ENCODE data around the gene RNF17. TPM values are rescaled to one million over a fixed set of nuclear protein-coding genes. Genes with fewer than 3 reads are reported as not detected.

RNF17 gene
- total RNA-seq, 2 experiments from 2014 or later = not detected

GRCh38 chr13:24891476-24892108, 127.6 kb downstream of the RNF17 start:
- Mint-ChIP-seq H3K9me3 (no peaks in the 10 kb centered on the region), H3K27ac (no peak overlapping the region), H3K27me3 (ENCODE audit: low read depth) (no peaks in the 10 kb centered on the region), H3K4me3 (no peak overlapping the region), H3K36me3 (ENCODE audit: low read depth) (peaks cover 36% of the 10 kb centered on the region), H3K4me1 (ENCODE audit: low read depth) (no peaks in the 10 kb centered on the region)
- intact Hi-C loops (cut with micrococcal nuclease) = no loop called here
- no peak for DNase-seq
- CTCF ChIA-PET = no interaction called here

- intact Hi-C loops (cut with micrococcal nuclease) = no loop called here
- no peak overlapping the region for H3K4me3 Mint-ChIP-seq
- no peaks in the 10 kb centered on the region for H3K9me3 Mint-ChIP-seq
- H3K27ac Mint-ChIP-seq = no peak overlapping the region
- H3K27me3 Mint-ChIP-seq (ENCODE audit: low read depth) = no peaks in the 10 kb centered on the region
- H3K4me1 Mint-ChIP-seq (ENCODE audit: low read depth) = no peaks in the 10 kb centered on the region
- H3K36me3 Mint-ChIP-seq (ENCODE audit: low read depth) = peaks cover 34% of the 10 kb centered on the region
- no peak for DNase-seq
- CTCF ChIA-PET = no interaction called here
These were observed 128.9 kb downstream of the RNF17 start for GRCh38 chr13:24892829-24893228.

- CTCF ChIA-PET = no interaction called here
- Mint-ChIP-seq H3K4me1 (ENCODE audit: low read depth) (no peaks in the 10 kb centered on the region), H3K36me3 (ENCODE audit: low read depth) (peaks cover 33% of the 10 kb centered on the region), H3K27me3 (ENCODE audit: low read depth) (no peaks in the 10 kb centered on the region), H3K9me3 (no peaks in the 10 kb centered on the region), H3K4me3 (no peak overlapping the region), H3K27ac (no peak overlapping the region)
- DNase-seq = no peak
- intact Hi-C loops (cut with micrococcal nuclease) = no loop called here
These were observed 129.9 kb downstream of the RNF17 start for GRCh38 chr13:24893863-24894262.

GRCh38 chr13:24894277-24894971, 130.5 kb downstream of the RNF17 start:
- DNase-seq = no peak

GRCh38 chr13:24894972-24895300, 131.0 kb downstream of the RNF17 start:
- Mint-ChIP-seq H3K9me3 (no peaks in the 10 kb centered on the region), H3K36me3 (ENCODE audit: low read depth) (peaks cover 31% of the 10 kb centered on the region), H3K27me3 (ENCODE audit: low read depth) (no peaks in the 10 kb centered on the region), H3K4me1 (ENCODE audit: low read depth) (no peaks in the 10 kb centered on the region), H3K4me3 (no peak overlapping the region), H3K27ac (no peak overlapping the region)
- intact Hi-C loops (cut with micrococcal nuclease) = no loop called here
- no peak for DNase-seq
- CTCF ChIA-PET = no interaction called here

More at GRCh38 chr13:24894277-24894971, 130.5 kb downstream of the RNF17 start:
- Mint-ChIP-seq H3K36me3 (ENCODE audit: low read depth) (peaks cover 33% of the 10 kb centered on the region), H3K27ac (no peak overlapping the region), H3K9me3 (no peaks in the 10 kb centered on the region), H3K27me3 (ENCODE audit: low read depth) (no peaks in the 10 kb centered on the region), H3K4me3 (no peak overlapping the region), H3K4me1 (ENCODE audit: low read depth) (no peaks in the 10 kb centered on the region)
- CTCF ChIA-PET = no interaction called here
- intact Hi-C loops (cut with micrococcal nuclease) = no loop called here

- H3K27me3 Mint-ChIP-seq (ENCODE audit: low read depth) = no peaks in the 10 kb centered on the region
- intact Hi-C loops (cut with micrococcal nuclease) = no loop called here
- CTCF ChIA-PET = interaction anchor here (0.6 kb wide), 1 partner anchor 50 kb away, joined by 3 read pairs; no protein-coding TSS in a partner anchor
These were observed 132.1 kb downstream of the RNF17 start for GRCh38 chr13:24896061-24896460.

GRCh38 chr13:24897293-24897692, 133.3 kb downstream of the RNF17 start:
- no peak overlapping the region for H3K27ac Mint-ChIP-seq
- peaks cover 26% of the 10 kb centered on the region for H3K36me3 Mint-ChIP-seq (ENCODE audit: low read depth)
- no peaks in the 10 kb centered on the region for H3K4me1 Mint-ChIP-seq (ENCODE audit: low read depth)
- no peaks in the 10 kb centered on the region for H3K9me3 Mint-ChIP-seq
- no peak overlapping the region for H3K4me3 Mint-ChIP-seq
- no peak for DNase-seq
- CTCF ChIA-PET = no interaction called here
- intact Hi-C loops (cut with micrococcal nuclease) = no loop called here
- H3K27me3 Mint-ChIP-seq (ENCODE audit: low read depth) = no peaks in the 10 kb centered on the region

More at GRCh38 chr13:24896061-24896460, 132.1 kb downstream of the RNF17 start:
- no peak overlapping the region for H3K4me3 Mint-ChIP-seq
- no peaks in the 10 kb centered on the region for H3K9me3 Mint-ChIP-seq
- DNase-seq = no peak
- no peaks in the 10 kb centered on the region for H3K4me1 Mint-ChIP-seq (ENCODE audit: low read depth)
- H3K27ac Mint-ChIP-seq = no peak overlapping the region
- peaks cover 27% of the 10 kb centered on the region for H3K36me3 Mint-ChIP-seq (ENCODE audit: low read depth)

GRCh38 chr13:24899601-24900000, 135.6 kb downstream of the RNF17 start:
- CTCF ChIA-PET = no interaction called here
- Mint-ChIP-seq H3K4me1 (ENCODE audit: low read depth) (no peaks in the 10 kb centered on the region), H3K9me3 (no peaks in the 10 kb centered on the region), H3K4me3 (no peak overlapping the region), H3K36me3 (ENCODE audit: low read depth) (peaks cover 12% of the 10 kb centered on the region), H3K27ac (no peak overlapping the region), H3K27me3 (ENCODE audit: low read depth) (no peaks in the 10 kb centered on the region)
- DNase-seq = no peak
- intact Hi-C loops (cut with micrococcal nuclease) = no loop called here

GRCh38 chr13:24900507-24900906, 136.5 kb downstream of the RNF17 start:
- intact Hi-C loops (cut with micrococcal nuclease) = no loop called here
- no peaks in the 10 kb centered on the region for H3K27me3 Mint-ChIP-seq (ENCODE audit: low read depth)
- H3K4me1 Mint-ChIP-seq (ENCODE audit: low read depth) = no peaks in the 10 kb centered on the region
- no peak overlapping the region for H3K27ac Mint-ChIP-seq
- CTCF ChIA-PET = no interaction called here
- DNase-seq = no peak
- H3K9me3 Mint-ChIP-seq = no peaks in the 10 kb centered on the region
- H3K4me3 Mint-ChIP-seq = no peak overlapping the region
- peaks cover 18% of the 10 kb centered on the region for H3K36me3 Mint-ChIP-seq (ENCODE audit: low read depth)

GRCh38 chr13:24905242-24905641, 141.3 kb downstream of the RNF17 start:
- CTCF ChIA-PET = interaction anchor here (0.7 kb wide), 1 partner anchor 90 kb away, joined by 3 read pairs; no protein-coding TSS in a partner anchor

GRCh38 chr13:24906268-24906667, 142.3 kb downstream of the RNF17 start:
- Mint-ChIP-seq H3K36me3 (ENCODE audit: low read depth) (peaks cover 37% of the 10 kb centered on the region), H3K27me3 (ENCODE audit: low read depth) (no peaks in the 10 kb centered on the region), H3K4me1 (ENCODE audit: low read depth) (peaks cover 1% of the 10 kb centered on the region), H3K9me3 (no peaks in the 10 kb centered on the region), H3K27ac (no peak overlapping the region), H3K4me3 (no peak overlapping the region)
- intact Hi-C loops (cut with micrococcal nuclease) = no loop called here
- no peak for DNase-seq
- CTCF ChIA-PET = interaction anchor here (1.0 kb wide), 1 partner anchor 28 kb away, joined by 3 read pairs; no protein-coding TSS in a partner anchor

More at GRCh38 chr13:24905242-24905641, 141.3 kb downstream of the RNF17 start:
- Mint-ChIP-seq H3K36me3 (ENCODE audit: low read depth) (peaks cover 32% of the 10 kb centered on the region), H3K27me3 (ENCODE audit: low read depth) (no peaks in the 10 kb centered on the region), H3K9me3 (no peaks in the 10 kb centered on the region), H3K4me3 (no peak overlapping the region), H3K27ac (no peak overlapping the region), H3K4me1 (ENCODE audit: low read depth) (no peaks in the 10 kb centered on the region)
- intact Hi-C loops (cut with micrococcal nuclease) = no loop called here
- DNase-seq = no peak

- no peaks in the 10 kb centered on the region for H3K27me3 Mint-ChIP-seq (ENCODE audit: low read depth)
- intact Hi-C loops (cut with micrococcal nuclease) = no loop called here
- peaks cover 24% of the 10 kb centered on the region for H3K36me3 Mint-ChIP-seq (ENCODE audit: low read depth)
These were observed 146.6 kb downstream of the RNF17 start for GRCh38 chr13:24910502-24911132.

More at GRCh38 chr13:24910502-24911132, 146.6 kb downstream of the RNF17 start:
- Mint-ChIP-seq H3K4me3 (no peak overlapping the region), H3K4me1 (ENCODE audit: low read depth) (peaks cover 3% of the 10 kb centered on the region), H3K27ac (no peak overlapping the region), H3K9me3 (no peaks in the 10 kb centered on the region)
- DNase-seq = no peak
- CTCF ChIA-PET = interaction anchor here (1.2 kb wide), 1 partner anchor 57 kb away, joined by 5 read pairs; no protein-coding TSS in a partner anchor
